ENCODE data around the gene DPP6. TPM values are rescaled to one million over a fixed set of nuclear protein-coding genes. Genes with fewer than 3 reads are reported as not detected.

The DPP6 gene
- total and polyA plus RNA-seq, 8 donors = 0.29 to 1.2 (median 0.57) TPM

GRCh38 chr7:154867068-154867467 is 814.9 kb downstream of the DPP6 start:
- Histone ChIP-seq H3K9me3 (no peaks in the 10 kb centered on the region), H3K4me1 (no peaks in the 10 kb centered on the region), H3K4me3 (no peak overlapping the region), H3K27ac (no peak overlapping the region), H3K27me3 (peaks cover 0 to 48% of the 10 kb centered on the region in 2 donors), H3K36me3 (no peaks in the 10 kb centered on the region)
- intact Hi-C loops (cut with DNase I) = no loop called here
- no peak for DNase-seq
- no peak for ATAC-seq
- TF ChIP-seq, protein P1, sequence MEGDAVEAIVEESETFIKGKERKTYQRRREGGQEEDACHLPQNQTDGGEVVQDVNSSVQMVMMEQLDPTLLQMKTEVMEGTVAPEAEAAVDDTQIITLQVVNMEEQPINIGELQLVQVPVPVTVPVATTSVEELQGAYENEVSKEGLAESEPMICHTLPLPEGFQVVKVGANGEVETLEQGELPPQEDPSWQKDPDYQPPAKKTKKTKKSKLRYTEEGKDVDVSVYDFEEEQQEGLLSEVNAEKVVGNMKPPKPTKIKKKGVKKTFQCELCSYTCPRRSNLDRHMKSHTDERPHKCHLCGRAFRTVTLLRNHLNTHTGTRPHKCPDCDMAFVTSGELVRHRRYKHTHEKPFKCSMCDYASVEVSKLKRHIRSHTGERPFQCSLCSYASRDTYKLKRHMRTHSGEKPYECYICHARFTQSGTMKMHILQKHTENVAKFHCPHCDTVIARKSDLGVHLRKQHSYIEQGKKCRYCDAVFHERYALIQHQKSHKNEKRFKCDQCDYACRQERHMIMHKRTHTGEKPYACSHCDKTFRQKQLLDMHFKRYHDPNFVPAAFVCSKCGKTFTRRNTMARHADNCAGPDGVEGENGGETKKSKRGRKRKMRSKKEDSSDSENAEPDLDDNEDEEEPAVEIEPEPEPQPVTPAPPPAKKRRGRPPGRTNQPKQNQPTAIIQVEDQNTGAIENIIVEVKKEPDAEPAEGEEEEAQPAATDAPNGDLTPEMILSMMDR (IDR thresholded peaks at IDR 0.05) = no peak

- TF ChIP-seq, protein P1 (IDR thresholded peaks at IDR 0.05) = no peak
- peaks cover 0 to 46% of the 10 kb centered on the region in 2 donors for H3K27me3 ChIP-seq
- H3K36me3 ChIP-seq = no peaks in the 10 kb centered on the region
- H3K4me1 ChIP-seq = no peaks in the 10 kb centered on the region
- H3K27ac ChIP-seq = no peak overlapping the region
- no peaks in the 10 kb centered on the region for H3K9me3 ChIP-seq
- intact Hi-C loops (cut with DNase I) = no loop called here
- no peak for ATAC-seq
- H3K4me3 ChIP-seq = no peak overlapping the region
- DNase-seq = no peak
Observed at GRCh38 chr7:154868921-154869320, 816.7 kb downstream of the DPP6 start.

GRCh38 chr7:154869436-154869835 is 817.2 kb downstream of the DPP6 start:
- no peaks in the 10 kb centered on the region for H3K9me3 ChIP-seq
- no peak for DNase-seq
- no peaks in the 10 kb centered on the region for H3K4me1 ChIP-seq
- no peak overlapping the region for H3K27ac ChIP-seq
- no peak for ATAC-seq
- intact Hi-C loops (cut with DNase I) = no loop called here
- TF ChIP-seq, protein P1 (IDR thresholded peaks at IDR 0.05) = no peak
- no peaks in the 10 kb centered on the region for H3K36me3 ChIP-seq
- H3K4me3 ChIP-seq = no peak overlapping the region
- H3K27me3 ChIP-seq = peaks cover 0 to 41% of the 10 kb centered on the region in 2 donors

GRCh38 chr7:154871507-154871906 is 819.3 kb downstream of the DPP6 start:
- no peak overlapping the region for H3K4me3 ChIP-seq
- no peak for ATAC-seq
- intact Hi-C loops (cut with DNase I) = no loop called here
- no peaks in the 10 kb centered on the region for H3K9me3 ChIP-seq
- no peaks in the 10 kb centered on the region for H3K4me1 ChIP-seq
- peaks cover 0 to 41% of the 10 kb centered on the region in 2 donors for H3K27me3 ChIP-seq
- no peak for DNase-seq
- H3K36me3 ChIP-seq = no peaks in the 10 kb centered on the region
- H3K27ac ChIP-seq = no peak overlapping the region
- TF ChIP-seq, protein P1 (IDR thresholded peaks at IDR 0.05) = no peak

- TF ChIP-seq, protein P1 (IDR thresholded peaks at IDR 0.05) = no peak
- DNase-seq = no peak
- ATAC-seq = no peak
- no peaks in the 10 kb centered on the region for H3K4me1 ChIP-seq
- no peaks in the 10 kb centered on the region for H3K36me3 ChIP-seq
- no peaks in the 10 kb centered on the region for H3K9me3 ChIP-seq
- peaks cover 0 to 36% of the 10 kb centered on the region in 2 donors for H3K27me3 ChIP-seq
- H3K27ac ChIP-seq = no peak overlapping the region
- no peak overlapping the region for H3K4me3 ChIP-seq
- intact Hi-C loops (cut with DNase I) = no loop called here
Observed at GRCh38 chr7:154871928-154872750, 819.9 kb downstream of the DPP6 start.

All from left lung (tissue), 10 donors.